NCI-H146 treated with DMSO at 0.1 percent for 48 hours (cell line): Measurements from ENCODE around the gene SOCS6.
"Not testable (repeated sequence)": the region's sequence is repeated elsewhere in the genome, so short reads cannot be mapped to it uniquely, and the experiment has no call there.

Experiments used
- DNase-seq: peaks from one replicate; lab custom pipeline; 2025; ENCODE audit not compliant: unreplicated experiment; lab: John Stamatoyannopoulos, UW

SOCS6 gene

GRCh38 chr18:70288851-70289328 lies at the start of gene SOCS6:
TSS of gene SOCS6 (plus strand) at chr18:70289045. CDS start at chr18:70324669, 35,624 bp downstream.
- DNase-seq = peak; percentile 37

GRCh38 chr18:70243131-70243929 lies 45.5 kb upstream of the SOCS6 start:
- no peak for DNase-seq

GRCh38 chr18:70246061-70246466 lies 42.8 kb upstream of the SOCS6 start:
- no peak for DNase-seq

- DNase-seq = no peak
These were observed 39.7 kb upstream of the SOCS6 start for GRCh38 chr18:70249118-70249517.

GRCh38 chr18:70249861-70250260 lies 39.0 kb upstream of the SOCS6 start:
- DNase-seq = not testable (repeated sequence)

- DNase-seq = no peak
These were observed 38.1 kb upstream of the SOCS6 start for GRCh38 chr18:70250781-70251180.

GRCh38 chr18:70256184-70256583 lies 32.7 kb upstream of the SOCS6 start:
- no peak for DNase-seq

- no peak for DNase-seq
These were observed 31.9 kb upstream of the SOCS6 start for GRCh38 chr18:70256994-70257393.

GRCh38 chr18:70258243-70258642 lies 30.6 kb upstream of the SOCS6 start:
- no peak for DNase-seq

- no peak for DNase-seq
These were observed 28.2 kb upstream of the SOCS6 start for GRCh38 chr18:70260683-70261082.

GRCh38 chr18:70261141-70261788 lies 27.6 kb upstream of the SOCS6 start:
- DNase-seq = peak; percentile 37

GRCh38 chr18:70263336-70263735 lies 25.5 kb upstream of the SOCS6 start:
- DNase-seq = no peak

- DNase-seq = no peak
These were observed 17.1 kb upstream of the SOCS6 start for GRCh38 chr18:70271742-70272141.

- no peak for DNase-seq
These were observed 15.8 kb upstream of the SOCS6 start for GRCh38 chr18:70273021-70273420.

GRCh38 chr18:70276416-70277191 lies 12.2 kb upstream of the SOCS6 start:
- DNase-seq = no peak

- no peak for DNase-seq
These were observed 9.4 kb upstream of the SOCS6 start for GRCh38 chr18:70279470-70279869.

- DNase-seq = no peak
These were observed 8.6 kb upstream of the SOCS6 start for GRCh38 chr18:70280007-70280925.

GRCh38 chr18:70284976-70285620 lies 3.7 kb upstream of the SOCS6 start:
- no peak for DNase-seq

- no peak for DNase-seq
These were observed 1.1 kb upstream of the SOCS6 start for GRCh38 chr18:70287731-70288130.
